Activated CD4-positive, alpha-beta T cell treated with anti-CD3 and anti-CD28 coated beads for 48 hours (primary cell): Measurements from ENCODE around the gene TRAF3IP1.
"Not testable (repeated sequence)": the region's sequence is repeated elsewhere in the genome, so short reads cannot be mapped to it uniquely, and the experiment has no call there.

ENCODE experiments used
- DNase-seq: peaks from one replicate; pipeline ENCODE4 v3.0.0-alpha.2; 2020

The TRAF3IP1 gene

DNA sequence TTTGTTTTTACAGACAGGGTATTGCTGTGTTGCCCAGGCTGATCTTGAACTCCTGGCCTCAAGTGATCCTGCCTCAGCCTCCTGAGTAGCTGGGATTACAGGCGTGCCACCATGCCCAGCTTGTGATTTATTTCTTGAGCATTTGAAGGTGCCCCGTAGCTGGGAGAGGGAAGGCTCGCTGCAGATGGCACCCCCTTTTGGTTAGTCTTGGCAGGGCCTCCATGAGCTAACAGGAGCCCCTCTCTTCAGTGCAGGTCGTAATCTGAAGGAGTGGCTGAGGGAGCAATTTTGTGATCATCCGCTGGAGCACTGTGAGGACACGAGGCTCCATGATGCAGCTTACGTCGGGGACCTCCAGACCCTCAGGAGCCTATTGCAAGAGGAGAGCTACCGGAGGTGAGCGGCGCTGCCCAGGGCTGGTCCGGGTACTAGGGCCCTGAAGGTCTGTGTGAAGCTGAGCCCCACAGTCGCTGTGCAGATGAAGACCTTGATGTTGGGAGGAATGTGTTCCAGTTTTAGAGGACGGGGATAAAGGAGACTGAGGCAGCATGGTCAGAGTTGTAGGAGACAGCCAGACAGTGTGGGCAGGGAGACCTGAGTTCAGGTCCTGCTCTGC lies 113.1 kb downstream of the TRAF3IP1 start:
- no peak for DNase-seq

GRCh38 chr2:238433941-238434845 lies 113.9 kb downstream of the TRAF3IP1 start:
- DNase-seq: no peak

GRCh38 chr2:238434846-238435751 lies 114.8 kb downstream of the TRAF3IP1 start:
- no peak for DNase-seq

GRCh38 chr2:238435752-238436096 lies 115.4 kb downstream of the TRAF3IP1 start:
- no peak for DNase-seq

GRCh38 chr2:238438856-238439849 lies 118.8 kb downstream of the TRAF3IP1 start:
- DNase-seq: peak; percentile 78

GRCh38 chr2:238439917-238440316 lies 119.6 kb downstream of the TRAF3IP1 start:
- no peak for DNase-seq

DNA sequence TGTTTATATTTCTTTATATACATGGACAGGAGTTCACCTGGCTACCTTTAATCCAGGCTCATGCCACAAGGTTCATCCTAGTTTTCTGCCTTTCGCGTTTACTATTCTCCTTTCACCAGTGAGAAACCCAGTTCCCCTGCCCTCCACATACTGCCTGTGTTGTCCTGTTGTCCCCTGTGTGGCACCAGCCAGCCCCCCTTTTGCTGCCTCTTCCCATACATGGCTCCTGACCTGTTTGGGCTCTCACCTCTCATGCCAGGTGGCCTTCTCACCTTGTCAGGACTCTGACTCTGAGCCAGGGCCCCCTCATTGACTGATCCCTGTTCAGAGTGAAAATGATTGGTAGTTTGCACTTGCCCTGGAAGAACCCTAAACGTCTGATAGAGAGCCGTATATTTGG lies 120.0 kb downstream of the TRAF3IP1 start:
- DNase-seq: no peak

DNA sequence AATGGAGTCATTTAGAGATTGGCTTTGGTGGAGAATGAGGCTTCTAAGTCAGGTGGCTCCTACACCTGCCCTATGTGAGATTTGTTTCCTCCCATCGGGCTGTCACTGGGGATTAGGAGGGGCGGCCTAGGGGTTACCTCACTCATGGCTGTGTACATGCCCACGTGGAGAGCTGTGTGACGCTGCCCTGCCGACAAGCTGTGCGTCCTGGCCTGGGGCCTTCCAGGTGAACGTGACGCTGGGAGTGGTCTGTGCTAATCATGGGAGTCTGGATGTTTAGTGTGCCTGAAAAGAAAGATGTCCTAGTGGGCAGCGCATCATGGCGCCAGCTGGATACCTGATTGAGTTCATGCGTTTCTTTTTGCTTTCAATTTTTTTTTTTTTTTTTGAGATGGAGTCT lies 120.4 kb downstream of the TRAF3IP1 start:
- DNase-seq: no peak

- no peak for DNase-seq
These were observed 121.2 kb downstream of the TRAF3IP1 start for GRCh38 chr2:238441262-238442114.

DNA sequence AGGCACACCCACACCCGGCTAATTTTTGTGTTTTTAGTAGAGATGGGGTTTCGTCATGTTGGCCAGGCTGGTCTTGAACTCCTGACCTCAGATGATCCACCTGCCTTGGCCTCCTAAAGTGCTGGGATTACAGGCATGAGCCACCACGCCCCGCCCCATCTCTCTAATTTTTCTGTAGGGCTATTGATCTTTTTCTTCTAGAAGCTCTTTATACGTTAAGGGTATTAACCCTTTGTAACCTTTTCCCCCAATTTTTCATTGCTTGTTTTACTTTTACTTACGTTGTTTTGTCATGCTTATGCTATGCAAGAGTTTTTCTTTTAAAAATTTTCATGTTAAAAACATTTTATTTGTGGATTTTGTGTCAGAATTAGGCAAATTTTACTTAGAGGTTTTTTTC lies 121.9 kb downstream of the TRAF3IP1 start:
- DNase-seq: not testable (repeated sequence)

DNA sequence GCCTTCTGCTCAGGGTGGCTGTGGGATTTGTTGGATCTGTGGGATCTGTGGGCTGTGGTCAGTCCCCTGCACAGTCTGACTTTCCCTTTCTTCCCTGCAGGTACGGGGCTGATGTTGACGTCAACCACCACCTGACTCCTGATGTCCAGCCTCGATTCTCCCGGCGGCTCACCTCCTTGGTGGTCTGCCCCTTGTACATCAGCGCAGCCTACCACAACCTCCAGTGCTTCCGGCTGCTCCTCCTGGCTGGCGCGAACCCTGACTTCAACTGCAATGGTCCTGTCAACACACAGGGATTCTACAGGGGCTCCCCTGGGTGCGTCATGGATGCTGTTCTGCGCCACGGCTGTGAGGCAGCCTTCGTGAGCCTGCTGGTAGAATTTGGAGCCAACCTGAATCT lies 123.9 kb downstream of the TRAF3IP1 start:
- no peak for DNase-seq

GRCh38 chr2:238445409-238446190 lies 125.3 kb downstream of the TRAF3IP1 start:
- DNase-seq: no peak

DNA sequence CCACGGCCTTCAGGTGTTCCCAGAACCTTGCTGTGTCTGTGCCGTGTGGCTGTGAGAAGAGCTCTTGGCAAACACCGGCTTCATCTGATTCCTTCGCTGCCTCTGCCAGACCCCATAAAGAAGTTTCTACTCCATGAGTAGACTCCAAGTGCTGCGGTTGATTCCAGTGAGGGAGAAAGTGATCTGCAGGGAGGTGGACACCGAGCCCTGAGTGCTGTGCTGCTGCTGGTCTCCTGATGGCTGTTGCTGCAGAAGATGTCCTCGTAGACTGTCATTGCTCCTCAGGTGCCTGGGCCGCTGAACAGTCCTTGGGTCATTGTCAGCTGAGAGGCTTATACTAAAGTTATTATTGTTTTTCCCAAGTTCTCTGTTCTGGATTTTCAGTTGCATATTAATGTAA lies 126.1 kb downstream of the TRAF3IP1 start:
- DNase-seq: no peak

DNA sequence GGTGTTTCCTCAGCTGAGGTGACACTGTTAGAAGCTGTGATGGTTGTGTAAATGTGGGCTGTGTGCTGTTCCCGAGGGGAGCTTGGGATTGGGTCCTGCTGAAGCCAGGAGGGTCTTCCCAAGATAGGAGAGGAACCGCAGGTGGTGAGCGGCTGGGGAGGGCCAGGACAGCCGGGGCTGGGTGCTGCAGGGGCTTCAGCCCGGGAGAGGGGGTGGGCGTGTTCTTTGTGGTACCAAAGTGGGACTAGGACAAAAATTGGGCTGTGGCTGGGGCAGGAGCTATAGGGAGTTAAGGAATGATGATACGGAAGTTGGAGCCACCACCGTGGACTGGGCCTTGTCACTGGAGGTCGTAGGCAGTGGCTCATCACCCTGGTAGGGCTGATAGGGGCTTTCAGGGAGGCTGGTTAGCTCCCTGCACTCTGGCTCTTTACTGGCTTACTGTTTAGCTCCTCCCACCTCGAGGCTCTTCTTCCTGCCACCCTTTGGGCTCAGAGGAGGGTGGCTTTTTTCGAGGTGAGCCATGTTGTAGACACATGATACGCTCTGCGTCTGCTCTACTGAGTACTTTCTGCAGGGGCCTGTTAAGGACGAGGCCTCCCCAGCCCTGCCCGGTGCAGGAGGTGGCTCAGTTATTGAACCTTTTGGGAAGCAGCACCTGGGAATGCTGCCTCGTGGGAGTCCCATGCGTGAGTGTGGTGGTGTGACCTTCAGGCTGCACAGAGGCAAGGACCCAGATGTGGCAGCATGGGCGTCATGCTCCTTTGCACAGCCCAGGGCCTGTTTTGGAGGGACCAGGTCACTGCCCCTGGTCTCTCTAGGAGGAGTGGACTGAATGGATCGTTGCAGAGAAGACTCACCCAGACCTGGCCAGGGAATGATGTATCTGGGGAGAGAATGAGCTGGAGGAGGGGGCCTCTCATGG lies 128.0 kb downstream of the TRAF3IP1 start:
- no peak for DNase-seq

GRCh38 chr2:238449241-238449640 lies 128.9 kb downstream of the TRAF3IP1 start:
- no peak for DNase-seq

DNA sequence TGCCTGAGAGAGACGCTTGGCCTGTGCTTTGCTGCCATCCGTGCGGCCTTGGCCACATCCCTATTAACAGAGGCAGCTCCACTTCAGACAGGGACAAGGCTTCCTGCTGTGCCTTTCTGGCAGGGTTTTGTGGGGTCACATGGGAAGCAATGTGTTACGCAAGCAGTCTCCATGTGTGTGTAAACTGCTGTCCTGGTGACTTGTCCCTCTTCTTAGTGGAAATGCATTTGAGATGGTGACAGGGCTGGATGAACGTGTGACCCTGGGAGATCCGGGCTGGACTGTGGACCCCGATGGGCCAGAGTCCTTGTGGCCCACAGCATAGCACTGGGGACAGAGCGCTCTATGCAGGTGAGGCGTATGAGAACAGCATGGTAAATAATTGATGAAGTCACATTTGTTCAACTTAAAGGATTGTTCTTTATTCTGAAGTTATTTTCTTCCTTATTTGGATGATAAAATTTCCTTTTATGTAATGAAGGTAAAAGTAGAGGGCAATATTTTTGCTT lies 129.6 kb downstream of the TRAF3IP1 start:
- DNase-seq: no peak

DNA sequence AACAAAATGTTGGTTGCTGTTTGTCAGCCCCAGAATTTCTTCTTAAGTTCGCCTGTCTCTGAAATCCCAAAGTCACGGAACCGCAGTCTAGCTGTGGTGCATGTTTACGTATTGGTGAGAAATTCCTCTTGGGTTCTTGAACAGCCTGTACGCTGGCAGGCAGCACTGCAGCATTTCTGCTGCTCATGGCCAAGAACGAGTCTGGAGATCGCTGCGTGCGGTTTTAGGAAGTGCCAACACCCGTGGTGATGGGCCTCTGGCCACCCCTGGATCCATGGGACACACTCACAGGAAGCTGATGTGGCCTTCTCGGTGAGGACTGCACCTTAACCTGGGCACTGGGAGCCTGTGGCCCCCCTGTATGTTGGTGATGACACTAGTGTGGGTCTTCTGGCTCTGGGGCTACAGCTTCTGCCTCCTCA lies 130.1 kb downstream of the TRAF3IP1 start:
- DNase-seq: no peak
